ENCODE measurements around the gene BTBD9.

BTBD9 gene

DNA sequence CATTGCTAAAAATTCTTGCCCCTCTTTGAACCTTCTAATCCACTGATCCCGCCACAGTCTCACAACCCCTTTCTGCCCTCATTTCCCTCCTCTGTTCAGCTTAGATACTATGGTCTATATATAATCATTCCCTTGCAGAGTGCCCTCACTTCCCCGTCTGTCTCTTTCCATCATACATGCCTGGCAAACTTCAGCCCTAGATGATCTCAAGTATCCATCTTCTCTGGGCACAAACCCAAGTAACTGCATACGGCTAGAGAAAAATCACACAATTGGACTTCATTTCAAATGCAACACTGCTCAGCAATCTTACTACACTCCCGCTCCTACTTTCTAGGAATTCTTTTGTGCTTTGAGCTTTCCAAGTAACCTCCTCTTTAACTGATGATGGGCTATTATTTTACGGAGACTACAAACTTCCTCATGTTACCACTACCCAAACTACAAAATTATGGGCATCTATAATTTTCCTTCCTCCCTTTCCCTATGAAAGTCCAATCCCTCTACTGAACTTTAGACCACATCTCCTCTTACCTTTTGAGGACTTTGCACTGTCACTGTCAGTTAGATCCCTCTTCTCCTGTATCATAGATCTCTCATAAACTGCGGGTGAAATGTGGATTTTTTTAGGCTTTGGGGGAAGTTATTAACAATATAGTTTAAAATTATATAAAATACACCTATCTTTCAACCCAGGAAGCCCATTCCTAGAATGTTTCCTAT lies 135.6 kb downstream of the BTBD9 start:
- no peak for DNase-seq

DNA sequence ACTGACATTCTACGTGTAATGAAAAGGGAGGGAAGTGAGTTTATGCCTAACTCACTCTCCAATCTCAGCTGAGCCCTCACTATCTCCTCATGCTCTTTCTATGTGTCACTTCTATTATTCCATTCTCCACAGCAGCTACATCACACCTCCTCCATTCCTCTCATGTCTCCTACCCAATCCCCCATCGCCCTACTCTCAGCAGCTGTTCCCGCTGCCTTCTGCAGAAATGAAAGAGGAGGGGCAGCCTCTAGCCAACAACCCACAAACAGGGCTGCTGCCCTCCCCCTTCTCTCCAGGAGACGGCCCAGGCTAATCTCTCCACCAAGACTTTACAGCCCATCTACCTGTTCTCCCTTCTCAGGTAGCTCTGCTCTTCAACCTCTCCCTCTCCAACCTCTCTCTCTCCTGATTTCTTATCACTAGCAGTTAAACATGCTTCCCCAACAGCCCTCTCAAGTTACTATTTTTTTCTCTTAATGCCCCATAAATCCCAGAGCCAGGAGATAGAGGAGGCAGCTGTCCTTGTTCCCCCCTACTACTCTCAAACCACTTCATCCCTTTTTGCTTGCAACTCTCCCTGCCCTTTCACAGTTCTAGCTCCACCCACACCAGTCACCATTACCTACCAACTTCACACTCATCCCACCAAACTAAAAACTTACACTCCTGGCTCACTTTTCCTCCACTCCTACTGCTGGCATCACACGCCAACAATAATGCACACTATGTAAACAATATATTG lies 136.5 kb downstream of the BTBD9 start:
- no peak for DNase-seq

DNA sequence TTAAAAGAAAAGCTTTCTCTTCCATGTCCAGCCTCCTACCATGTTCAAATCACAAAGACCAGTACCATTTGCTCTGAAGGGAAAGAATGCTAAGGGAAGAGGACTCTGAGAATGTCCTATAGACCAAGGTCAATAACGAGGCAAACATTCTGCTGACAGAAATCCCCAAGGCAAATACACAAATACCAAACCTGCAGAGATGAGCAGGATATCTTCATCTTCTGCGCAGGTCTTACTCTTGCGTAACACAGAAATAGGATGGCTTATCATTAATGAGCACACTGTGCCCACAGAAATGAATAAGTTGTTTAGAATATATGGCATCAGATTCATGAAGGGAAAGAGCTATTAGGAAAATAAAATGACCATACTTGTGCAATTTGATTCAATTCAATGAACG lies 137.3 kb downstream of the BTBD9 start:
- DNase-seq, result no peak

DNA sequence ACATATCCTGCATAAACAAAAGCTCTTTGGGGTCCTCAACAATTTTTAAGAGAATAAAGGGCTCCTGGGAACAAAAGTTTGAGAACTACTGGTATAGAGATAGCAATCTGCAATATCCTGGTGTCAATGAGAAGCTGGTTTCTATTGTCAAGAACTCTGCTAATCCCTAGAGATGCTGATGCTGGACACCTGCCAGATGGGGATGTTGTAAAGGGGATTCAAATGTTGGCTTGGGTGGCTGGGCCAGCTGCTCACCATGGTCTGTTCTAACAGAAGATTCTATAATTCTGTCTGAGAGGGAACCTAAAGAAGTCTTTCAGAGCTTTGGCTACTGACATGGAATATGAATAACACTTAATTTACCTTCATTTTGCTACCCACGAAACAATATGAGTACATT lies 137.8 kb downstream of the BTBD9 start:
- DNase-seq, result no peak

DNA sequence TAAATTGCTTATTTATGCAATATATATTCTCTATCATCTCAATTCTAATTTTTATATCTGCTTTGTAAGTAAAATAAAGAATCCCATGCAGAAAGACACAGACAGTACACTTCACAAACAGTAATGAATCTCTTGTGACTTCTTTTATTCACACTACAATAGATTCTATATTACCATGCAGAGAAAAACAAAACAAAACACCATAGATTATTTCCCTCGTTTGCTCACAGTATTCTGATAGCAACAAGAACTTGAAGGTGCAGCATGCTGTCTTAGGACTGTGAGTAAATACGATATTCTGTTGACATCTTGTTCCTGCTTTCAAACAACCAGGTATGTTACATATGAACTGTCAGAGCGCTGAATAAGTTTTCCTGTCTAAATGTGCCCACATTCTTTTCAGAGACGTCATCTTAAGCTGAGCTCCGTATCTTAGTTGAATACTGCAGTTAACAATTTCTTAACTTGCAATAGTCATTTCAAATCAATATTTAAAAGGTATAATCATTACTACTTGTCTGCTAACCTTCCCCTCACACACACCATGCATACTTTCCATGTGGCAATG lies 140.1 kb downstream of the BTBD9 start:
- no peak for DNase-seq

DNA sequence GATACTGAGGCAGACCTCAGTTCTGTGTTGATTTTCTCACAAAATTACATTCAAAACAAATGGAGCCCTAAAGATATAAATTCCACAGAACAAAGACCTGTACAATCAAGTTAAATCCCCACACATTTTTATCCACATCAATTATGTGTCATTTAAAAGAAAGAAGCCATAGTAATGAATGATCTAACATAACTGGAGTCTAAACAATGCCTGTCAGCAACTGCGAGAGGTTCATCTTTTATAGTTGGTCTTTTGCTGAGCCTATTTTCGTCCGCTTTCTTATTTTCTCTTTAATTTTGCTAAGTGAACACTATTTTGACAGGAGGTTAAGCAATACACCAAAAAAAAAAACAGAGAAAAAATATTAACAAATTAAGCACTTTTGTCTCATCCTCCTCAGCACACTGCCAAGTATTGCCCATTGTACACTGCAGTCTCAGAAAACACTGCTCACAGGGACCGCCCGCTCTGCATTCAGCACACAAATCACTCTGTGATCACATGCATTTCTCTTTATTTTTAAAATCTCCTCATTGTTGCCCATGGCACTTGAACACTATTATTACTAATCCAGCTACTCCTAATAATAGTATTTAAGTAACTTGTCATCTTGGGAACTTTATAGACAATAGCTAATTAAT lies 140.8 kb downstream of the BTBD9 start:
- no peak for DNase-seq

DNA sequence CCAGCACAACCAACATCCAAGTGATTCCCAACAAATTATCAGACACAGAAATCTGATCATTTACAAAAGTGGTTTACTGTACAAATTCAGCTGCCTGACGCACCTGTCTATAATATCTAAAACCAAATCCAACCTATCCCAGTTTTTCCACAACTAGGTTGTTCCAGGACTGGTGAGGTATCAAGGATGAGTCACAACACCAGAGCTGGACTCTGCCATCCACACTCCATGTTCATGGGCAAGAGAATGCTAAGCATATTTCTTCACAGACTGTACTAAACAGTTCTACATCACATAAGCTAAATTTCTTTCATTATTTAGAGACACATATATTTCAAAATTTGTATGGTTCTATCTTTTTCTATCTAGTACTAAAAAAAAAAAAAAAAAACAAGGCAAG lies 141.6 kb downstream of the BTBD9 start:
- no peak for DNase-seq

DNA sequence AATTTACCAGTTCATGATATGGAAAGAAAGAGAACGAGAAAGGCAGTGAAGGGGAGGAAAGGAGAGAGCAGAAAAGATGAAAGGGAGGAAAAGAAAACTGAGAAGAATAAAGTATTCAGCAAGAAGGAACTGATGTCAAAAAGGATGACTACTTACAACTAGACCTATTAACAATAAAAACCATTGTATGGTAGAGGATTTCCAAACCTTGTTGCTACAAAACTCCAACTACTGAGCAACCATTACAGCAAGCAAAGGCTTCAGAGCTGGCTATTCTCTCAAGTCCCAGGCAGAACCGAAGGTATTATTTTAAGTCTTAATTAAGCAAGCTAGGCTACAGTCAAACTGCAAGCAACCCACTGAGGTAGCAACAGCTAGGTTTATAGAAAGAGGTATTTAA lies 142.2 kb downstream of the BTBD9 start:
- DNase-seq, result no peak

DNA sequence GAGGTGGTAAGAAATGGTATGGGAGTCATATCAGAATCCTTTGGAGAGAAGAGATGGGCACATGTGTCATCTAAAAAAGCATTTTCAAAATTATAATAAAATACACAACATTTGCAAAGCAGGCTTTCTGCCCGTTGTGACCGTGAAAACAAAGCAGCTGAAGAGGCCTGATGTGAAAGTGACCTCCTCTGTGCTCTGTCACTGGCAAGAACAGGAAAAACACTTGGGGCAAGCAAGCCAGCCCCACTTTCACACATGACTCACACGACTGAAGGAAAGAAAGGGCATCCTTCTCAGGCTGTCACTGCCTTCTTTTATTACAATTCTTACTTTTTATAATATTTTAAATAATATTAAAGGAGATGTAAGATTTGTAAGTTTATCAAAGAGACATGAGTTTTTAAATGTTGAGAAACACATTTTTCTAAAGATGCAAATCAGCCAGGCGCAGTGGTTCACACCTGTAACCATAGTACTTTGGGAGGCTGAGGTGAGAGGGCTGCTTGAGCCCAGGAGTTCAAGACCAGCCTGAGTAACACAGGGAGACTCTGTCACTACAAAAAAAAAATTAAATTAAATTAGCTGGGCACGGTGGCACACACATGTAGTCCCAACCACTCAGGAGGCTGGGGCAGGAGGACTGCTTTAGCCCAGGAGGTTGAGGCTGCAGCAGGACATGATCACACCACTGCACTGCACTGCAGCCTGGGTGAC lies 143.7 kb downstream of the BTBD9 start:
- DNase-seq, result no peak

DNA sequence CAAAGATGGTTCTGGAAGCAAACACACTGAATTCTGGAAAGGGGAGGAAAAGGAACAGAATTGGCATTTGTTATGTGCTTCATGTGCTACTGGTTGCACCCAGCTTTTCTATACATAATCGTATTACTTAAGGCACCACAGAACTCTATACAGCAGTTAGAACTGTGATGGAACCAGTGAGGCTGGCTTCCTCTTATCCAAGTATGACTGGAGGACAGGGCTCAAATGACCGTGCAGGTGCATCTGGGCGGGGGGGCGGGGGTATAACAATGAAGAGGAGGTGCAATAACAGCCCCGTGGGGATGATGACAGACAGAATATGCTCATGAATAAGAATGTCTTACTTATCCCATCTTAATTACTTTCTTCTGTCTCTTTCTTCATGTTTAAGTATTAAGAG lies 144.2 kb downstream of the BTBD9 start:
- no peak for DNase-seq

DNA sequence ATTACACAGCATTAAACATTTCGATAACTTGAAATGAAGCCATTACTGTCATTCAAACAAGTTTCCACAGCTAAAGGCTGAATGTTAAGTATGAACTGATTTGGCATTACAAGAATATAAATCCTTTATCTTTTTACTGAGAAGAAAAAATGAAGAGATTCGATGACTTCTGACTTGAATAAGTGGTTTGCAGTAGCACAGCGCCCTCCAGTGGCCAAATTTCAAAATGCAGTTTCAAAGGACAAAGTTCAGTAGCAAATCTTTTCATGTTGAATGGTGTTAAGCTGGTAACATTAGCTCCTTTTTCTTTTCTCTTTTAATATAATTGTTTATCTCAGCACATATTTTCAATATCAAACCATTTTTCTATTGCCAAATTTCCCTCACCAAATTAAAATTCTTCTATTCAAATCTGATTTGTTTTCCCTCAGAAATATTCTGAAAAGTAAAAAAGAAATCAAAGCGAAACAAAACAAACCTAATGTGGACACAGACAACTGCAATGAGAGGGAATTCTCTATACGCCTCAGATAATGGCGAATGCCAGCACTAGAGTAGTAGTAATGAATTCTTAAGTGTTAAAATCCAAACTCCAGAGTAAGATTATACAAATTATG lies 145.7 kb downstream of the BTBD9 start:
- peak; percentile 70 for DNase-seq

DNA sequence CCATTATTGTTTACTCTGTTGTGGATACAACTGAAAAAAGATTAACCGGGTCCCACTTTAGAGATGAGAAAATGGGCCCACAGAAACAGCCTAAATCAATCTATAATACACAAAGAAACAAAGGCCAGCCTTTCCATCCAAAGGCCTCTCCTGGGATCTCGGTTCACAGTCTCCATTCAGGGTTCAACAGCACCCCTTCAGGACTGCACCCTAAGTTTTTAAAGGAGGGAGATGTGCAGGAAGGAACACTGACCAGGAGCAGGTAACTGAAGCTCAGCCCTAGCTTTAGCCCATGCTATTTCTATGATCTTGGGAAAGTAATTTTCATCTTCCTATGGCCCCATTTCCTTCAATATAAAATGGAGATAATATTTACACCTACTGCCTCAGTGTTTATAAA lies 147.7 kb downstream of the BTBD9 start:
- DNase-seq, result no peak

DNA sequence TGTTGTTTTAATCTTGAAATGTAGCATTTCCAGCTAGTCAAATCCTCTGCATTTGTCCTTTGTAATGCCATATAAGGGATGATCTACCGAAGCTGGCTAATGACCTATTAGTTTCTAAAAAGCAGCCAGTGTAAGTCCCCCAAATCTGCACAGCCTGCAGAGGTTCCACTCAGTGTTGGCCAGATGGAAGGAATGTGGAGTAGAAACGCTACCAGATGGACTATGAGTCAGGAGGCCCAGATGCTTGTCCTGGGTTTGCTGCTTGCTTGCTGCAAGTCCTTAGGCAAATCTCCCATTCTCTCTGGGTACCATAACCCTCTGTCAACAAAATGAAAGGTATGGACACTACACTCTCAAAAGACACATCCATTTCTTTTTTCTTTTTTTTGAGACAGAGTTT lies 149.8 kb downstream of the BTBD9 start:
- DNase-seq, result no peak

DNA sequence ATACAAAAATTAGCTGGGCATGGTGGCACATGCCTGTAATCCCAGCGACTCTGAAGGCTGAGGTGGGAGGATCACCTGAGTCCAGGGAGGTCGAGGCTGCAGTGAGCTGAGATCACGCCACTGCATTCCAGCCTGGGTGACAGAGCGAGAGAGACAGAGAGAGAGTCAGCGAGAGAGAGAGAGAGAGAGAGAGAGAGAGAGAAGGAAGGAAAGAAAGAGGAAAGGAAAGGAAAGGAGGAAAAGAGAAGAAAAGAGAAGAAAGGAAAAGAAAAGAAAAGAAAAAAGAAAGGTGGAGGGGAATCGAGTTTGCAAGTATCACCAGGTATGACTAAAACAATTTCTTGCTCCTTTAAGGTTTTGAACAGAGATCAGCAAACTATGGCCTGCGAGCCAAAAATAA lies 152.3 kb downstream of the BTBD9 start:
- DNase-seq, result no peak

DNA sequence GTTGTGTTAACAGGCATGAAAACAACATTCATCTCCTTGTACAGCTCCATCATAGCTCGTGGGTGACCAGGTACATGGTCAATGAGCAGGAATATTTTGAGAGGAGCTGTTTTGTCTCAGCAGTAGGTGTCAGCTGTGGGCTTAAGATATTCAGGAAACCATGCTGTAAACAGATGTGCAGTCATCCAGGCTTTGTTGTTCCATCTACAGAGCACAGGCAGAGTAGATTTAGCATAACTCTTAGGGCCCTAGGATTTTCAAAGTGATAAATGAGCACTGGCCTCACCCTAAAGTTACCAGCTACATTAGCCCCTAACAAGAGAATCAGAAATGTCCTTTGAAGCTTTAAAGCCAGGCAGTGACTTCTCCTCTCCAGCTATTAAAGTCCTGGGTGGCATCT lies 154.2 kb downstream of the BTBD9 start:
- DNase-seq, result no peak

DNA sequence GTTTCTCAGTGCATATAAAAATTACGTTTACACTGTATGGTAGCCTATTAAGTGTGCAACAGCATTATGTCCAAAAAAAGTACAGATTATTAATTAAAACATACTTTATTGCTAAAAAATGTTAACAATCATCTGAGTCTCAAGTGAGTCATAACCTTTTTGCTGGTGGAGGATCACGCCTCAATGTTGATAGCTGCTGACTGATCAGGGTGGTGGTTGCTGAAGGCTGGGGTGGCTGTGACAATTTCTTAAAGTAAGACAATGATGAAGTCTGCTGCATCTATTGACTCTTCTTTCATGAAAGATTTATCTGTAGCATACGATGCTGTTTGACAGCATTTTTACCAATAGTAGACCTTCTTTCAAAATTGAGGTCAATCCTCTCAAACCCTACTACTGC lies 155.1 kb downstream of the BTBD9 start:
- DNase-seq, result no peak

DNA sequence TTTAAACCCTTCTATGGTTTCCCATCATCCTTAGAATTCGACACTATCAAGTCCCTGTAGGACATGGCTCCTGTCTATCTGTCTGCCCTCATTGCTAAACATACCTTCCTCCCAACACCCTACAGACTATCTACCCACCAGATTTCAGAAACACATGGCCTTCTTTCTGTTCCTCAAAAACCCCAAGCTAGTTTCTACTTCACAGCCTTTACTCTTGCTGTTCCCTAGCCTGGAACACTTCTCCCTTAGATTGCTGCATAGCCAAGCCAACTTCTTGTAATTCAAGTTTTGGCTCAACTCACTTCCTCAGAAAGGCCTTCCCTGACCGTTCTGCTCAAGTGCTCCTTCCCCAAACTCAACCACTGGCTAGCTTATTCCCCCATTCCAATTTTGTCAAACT lies 156.2 kb downstream of the BTBD9 start:
- DNase-seq, result no peak

DNA sequence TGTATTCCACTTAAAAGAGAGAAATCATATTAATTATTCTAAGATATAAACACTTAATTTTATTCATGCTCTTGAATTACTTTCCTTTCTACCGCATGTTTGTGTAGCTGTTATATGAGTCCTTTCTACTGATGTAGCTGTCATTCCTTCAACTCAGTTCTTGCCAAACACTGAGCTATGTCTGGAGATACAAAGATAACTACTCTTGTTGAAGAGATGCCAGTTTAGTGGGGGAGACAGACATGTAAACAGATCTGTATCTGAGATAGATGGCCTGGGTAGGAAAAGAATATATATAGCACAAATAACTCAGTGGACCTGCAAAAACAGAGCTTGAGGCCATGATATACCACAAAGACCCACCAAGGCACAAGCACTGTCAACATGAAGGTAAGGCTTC lies 157.3 kb downstream of the BTBD9 start:
- DNase-seq, result no peak

DNA sequence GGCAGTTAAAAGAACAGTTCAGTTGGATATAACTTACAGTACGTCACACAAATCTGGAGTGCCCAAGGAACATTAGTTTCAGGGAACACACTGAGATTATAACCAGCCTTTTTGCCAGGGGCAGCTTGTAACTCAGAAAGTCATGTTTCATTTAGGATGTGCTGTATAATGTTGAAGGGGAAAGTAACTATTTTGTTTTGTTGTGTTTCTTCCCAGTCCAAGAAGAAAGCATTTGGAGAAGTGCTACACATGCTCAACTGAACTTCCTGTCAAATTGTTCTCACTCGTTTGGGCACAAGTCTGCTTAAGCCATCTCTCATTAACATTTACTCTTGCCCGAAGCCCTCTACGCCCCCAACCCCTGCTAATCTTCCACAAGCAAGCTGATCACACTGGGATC lies 157.9 kb downstream of the BTBD9 start:
- no peak for DNase-seq

DNA sequence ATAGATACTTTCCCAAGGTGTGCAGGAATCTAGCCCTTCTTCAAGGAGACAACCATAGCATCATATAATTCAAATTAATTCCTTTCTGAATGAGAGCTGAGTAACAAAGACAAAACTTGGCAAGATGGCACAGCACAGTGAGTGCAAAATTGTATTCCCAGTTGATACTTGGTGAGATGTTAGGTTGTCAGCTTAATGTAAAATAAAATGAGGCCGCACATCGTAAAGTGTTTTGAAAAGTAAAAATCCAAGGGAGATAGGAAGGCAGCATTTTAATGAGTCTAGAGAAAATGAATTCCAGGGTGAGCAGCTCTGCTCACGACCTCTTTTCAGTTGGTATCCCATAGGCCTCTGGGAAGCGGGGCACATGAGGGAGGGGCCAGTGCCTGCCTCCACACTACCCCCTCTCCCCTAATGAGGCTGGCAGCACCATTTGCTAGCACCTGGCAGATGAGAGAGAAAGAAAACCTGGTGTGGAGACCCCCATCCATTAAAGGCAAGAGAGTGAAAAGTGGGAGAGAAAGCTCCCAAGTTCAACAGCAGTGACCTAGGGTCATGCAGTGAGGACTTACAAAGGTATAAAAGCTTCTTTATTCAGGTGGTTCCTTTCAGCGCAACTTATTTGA lies 158.4 kb downstream of the BTBD9 start:
- no peak for DNase-seq

DNA sequence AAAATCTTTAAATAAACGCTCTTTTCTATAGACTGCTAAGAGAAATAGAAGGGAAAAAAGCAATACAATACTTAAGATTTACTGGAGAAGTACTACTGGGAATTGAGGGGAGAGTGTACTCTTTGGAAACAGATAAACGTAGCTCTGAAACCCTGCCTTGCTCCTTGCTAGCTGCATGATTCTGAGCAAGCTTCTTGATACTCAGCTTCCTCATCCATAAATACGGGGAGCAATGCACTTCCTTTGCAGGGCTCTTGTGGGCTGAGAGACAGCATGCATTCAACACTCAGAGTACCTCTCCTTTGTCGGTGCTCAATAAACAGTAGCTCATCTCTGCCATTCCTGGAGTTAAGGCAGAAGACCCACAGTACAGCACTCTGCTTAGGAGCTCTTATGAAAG lies 159.7 kb downstream of the BTBD9 start:
- no peak for DNase-seq

DNA sequence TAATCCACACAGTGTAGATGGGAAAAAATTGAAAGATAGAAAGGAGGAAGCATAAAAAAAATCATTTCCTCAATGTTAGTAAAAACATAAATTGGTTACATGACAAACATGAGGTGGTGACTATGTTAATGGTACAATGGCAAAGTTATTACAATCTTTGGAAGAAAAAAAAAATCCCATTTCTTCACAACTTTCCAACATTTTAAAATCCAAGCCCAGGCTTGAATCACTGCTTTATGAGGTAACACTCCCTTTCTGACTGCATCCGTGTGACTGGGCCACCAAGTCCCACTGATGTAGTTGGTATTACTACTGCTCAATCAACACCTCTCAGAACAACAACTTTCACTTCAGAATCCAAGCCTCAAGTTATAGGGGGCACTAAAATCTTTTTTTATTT lies 160.4 kb downstream of the BTBD9 start:
- no peak for DNase-seq

Measured in effector CD4-positive, alpha-beta T cell (primary cell).